Adipose tissue (tissue), 3 donors: Measurements from ENCODE around the gene PEX5L. TPM values are rescaled to one million over a fixed set of nuclear protein-coding genes. Genes with fewer than 3 reads are reported as not detected.

Experiments used
- H3K27ac ChIP-seq: one replicate; pipeline ENCODE4 v1.5.1; 2013; ENCODE audit warnings: low read depth, low read length
- WGBS, 3 donors: extraction: QIAGEN DNeasy Blood & Tissue Kit; methylation state at CpG; one replicate each; pipeline ENCODE4 v1.1.7; 2013; 5-methylcytosine and 5-hydroxymethylcytosine counted together
- polyA plus RNA-seq, 3 donors: library from polyadenylated mRNA; stranded (reverse); fragments of 200-250 nt; gene quantifications; one replicate each; pipeline ENCODE4 v1.2.3, GENCODE V29; 2013
- donor health status: healthy with polysubstance abuse.
- donor health status: Bipolar disorder and iron deficiency.
- donor health status: healthy.

Gene PEX5L
- polyA plus RNA-seq, 3 donors: 0.19 to 2.3 TPM; not detected in 1

- H3K27ac ChIP-seq: no peak overlapping the region
- WGBS, 3 donors: 83 to 86% (median 84%) methylated on average over 4 of the region's 4 CpGs
Observed at GRCh38 chr3:179933080-179933479, 103.7 kb downstream of the PEX5L start.

- H3K27ac ChIP-seq: no peak overlapping the region
- WGBS, 3 donors: 74 to 96% (median 86%) methylated on average over 1 of the region's 1 CpG
Observed at GRCh38 chr3:179932674-179933073, 104.1 kb downstream of the PEX5L start.

- H3K27ac ChIP-seq: no peak overlapping the region
- WGBS, 3 donors: 24 to 33% (median 32%) methylated on average over 1 of the region's 1 CpG
Observed at GRCh38 chr3:179929091-179929529, 107.6 kb downstream of the PEX5L start.

- no peak overlapping the region for H3K27ac ChIP-seq
- WGBS, 3 donors: 78 to 93% (median 81%) methylated on average over 3 of the region's 3 CpGs
Observed at GRCh38 chr3:179927191-179927590, 109.5 kb downstream of the PEX5L start.

GRCh38 chr3:179921951-179922350 is 114.8 kb downstream of the PEX5L start:
- 56 to 70% (median 69%) methylated on average over 3 of the region's 3 CpGs for WGBS, 3 donors
- no peak overlapping the region for H3K27ac ChIP-seq

- WGBS, 3 donors: 70 to 81% (median 76%) methylated on average over 4 of the region's 4 CpGs
- H3K27ac ChIP-seq: no peak overlapping the region
Observed at GRCh38 chr3:179921500-179921899, 115.2 kb downstream of the PEX5L start.

GRCh38 chr3:179907784-179908482 is 128.8 kb downstream of the PEX5L start:
- no peak overlapping the region for H3K27ac ChIP-seq
- WGBS, 3 donors: 37 to 78% (median 77%) methylated on average over 4 of the region's 4 CpGs

- WGBS, 3 donors: 66 to 85% (median 85%) methylated on average over 10 of the region's 10 CpGs
- no peak overlapping the region for H3K27ac ChIP-seq
Observed at GRCh38 chr3:179902061-179902460, 134.7 kb downstream of the PEX5L start.

- 10 to 25% (median 13%) methylated on average over 2 of the region's 2 CpGs for WGBS, 3 donors
- H3K27ac ChIP-seq: no peak overlapping the region
Observed at GRCh38 chr3:179898024-179898423, 138.7 kb downstream of the PEX5L start.

GRCh38 chr3:179897231-179897630 is 139.5 kb downstream of the PEX5L start:
- H3K27ac ChIP-seq: no peak overlapping the region
- 76 to 86% (median 84%) methylated on average over 4 of the region's 4 CpGs for WGBS, 3 donors

- 49 to 83% (median 77%) methylated on average over 2 of the region's 2 CpGs for WGBS, 3 donors
- H3K27ac ChIP-seq: no peak overlapping the region
Observed at GRCh38 chr3:179896507-179896906, 140.2 kb downstream of the PEX5L start.

GRCh38 chr3:179895330-179895729 is 141.4 kb downstream of the PEX5L start:
- no peak overlapping the region for H3K27ac ChIP-seq

- 56 to 67% (median 65%) methylated on average over 4 of the region's 4 CpGs for WGBS, 3 donors
- no peak overlapping the region for H3K27ac ChIP-seq
Observed at GRCh38 chr3:179887295-179887943, 149.3 kb downstream of the PEX5L start.

- 74 to 86% (median 74%) methylated on average over 2 of the region's 2 CpGs for WGBS, 3 donors
Observed at GRCh38 chr3:179885950-179886349, 150.8 kb downstream of the PEX5L start.

GRCh38 chr3:179884136-179884535 is 152.6 kb downstream of the PEX5L start:
- no peak overlapping the region for H3K27ac ChIP-seq
- 71 to 79% (median 73%) methylated on average over 1 of the region's 1 CpG for WGBS, 3 donors

More at GRCh38 chr3:179885950-179886349, 150.8 kb downstream of the PEX5L start:
- no peak overlapping the region for H3K27ac ChIP-seq

GRCh38 chr3:179882292-179882691 is 154.4 kb downstream of the PEX5L start:
- H3K27ac ChIP-seq: no peak overlapping the region
- WGBS, 3 donors: 6 to 20% (median 12%) methylated on average over 2 of the region's 2 CpGs

GRCh38 chr3:179881791-179882190 is 154.9 kb downstream of the PEX5L start:
- WGBS, 3 donors: 36 to 80% (median 41%) methylated on average over 2 of the region's 2 CpGs
- H3K27ac ChIP-seq: no peak overlapping the region

GRCh38 chr3:179880868-179881267 is 155.9 kb downstream of the PEX5L start:
- H3K27ac ChIP-seq: no peak overlapping the region
- WGBS, 3 donors: 54 to 67% (median 57%) methylated on average over 4 of the region's 4 CpGs

- H3K27ac ChIP-seq: no peak overlapping the region
- 84 to 92% (median 86%) methylated on average over 3 of the region's 3 CpGs for WGBS, 3 donors
Observed at GRCh38 chr3:179876440-179876839, 160.3 kb downstream of the PEX5L start.

- WGBS, 3 donors: 55 to 71% (median 58%) methylated on average over 5 of the region's 5 CpGs
- no peak overlapping the region for H3K27ac ChIP-seq
Observed at GRCh38 chr3:179872842-179873241, 163.9 kb downstream of the PEX5L start.
